ENCODE data around the gene KRTAP5-4.

GRCh38 chr11:1648653-1649420 lies 26.9 kb upstream of the KRTAP5-4 start:
- TF ChIP-seq, protein P1, sequence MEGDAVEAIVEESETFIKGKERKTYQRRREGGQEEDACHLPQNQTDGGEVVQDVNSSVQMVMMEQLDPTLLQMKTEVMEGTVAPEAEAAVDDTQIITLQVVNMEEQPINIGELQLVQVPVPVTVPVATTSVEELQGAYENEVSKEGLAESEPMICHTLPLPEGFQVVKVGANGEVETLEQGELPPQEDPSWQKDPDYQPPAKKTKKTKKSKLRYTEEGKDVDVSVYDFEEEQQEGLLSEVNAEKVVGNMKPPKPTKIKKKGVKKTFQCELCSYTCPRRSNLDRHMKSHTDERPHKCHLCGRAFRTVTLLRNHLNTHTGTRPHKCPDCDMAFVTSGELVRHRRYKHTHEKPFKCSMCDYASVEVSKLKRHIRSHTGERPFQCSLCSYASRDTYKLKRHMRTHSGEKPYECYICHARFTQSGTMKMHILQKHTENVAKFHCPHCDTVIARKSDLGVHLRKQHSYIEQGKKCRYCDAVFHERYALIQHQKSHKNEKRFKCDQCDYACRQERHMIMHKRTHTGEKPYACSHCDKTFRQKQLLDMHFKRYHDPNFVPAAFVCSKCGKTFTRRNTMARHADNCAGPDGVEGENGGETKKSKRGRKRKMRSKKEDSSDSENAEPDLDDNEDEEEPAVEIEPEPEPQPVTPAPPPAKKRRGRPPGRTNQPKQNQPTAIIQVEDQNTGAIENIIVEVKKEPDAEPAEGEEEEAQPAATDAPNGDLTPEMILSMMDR (IDR thresholded peaks at IDR 0.05; ENCODE audit: low read depth, low read length, poor library complexity, severe bottlenecking): no peak
- no peak for TF ChIP-seq EZH2phosphoT487 (IDR thresholded peaks at IDR 0.05; ENCODE audit: borderline replicate concordance, low read length)

Measured in DOHH2 (cell line).